SKM-1 (cell line): Measurements from ENCODE around the gene CDC14B.
"Not testable (repeated sequence)": the region's sequence is repeated elsewhere in the genome, so short reads cannot be mapped to it uniquely, and the experiment has no call there.

Source experiments
- DNase-seq: peaks from one replicate; lab custom pipeline; 2025; ENCODE audit not compliant: unreplicated experiment; lab: John Stamatoyannopoulos, UW

CDC14B gene

DNA sequence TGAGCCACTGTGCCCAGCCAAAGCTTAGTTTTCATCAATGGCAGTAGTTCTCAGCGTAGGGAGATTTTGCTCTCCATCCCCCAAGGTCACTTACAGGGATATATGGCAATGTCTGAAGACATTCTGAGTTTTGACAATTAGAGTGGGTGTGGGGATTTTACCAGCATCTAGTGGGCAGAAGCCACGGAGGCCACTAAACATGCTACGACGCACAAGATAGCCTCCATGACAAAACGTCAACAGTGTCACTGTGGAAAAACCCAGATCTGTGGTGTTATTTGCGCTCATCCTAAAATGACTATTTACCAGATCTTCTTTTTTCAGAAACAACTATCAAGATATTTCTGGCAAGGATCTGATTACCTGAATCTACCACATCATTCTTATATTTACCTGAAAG is 68.2 kb downstream of the CDC14B start:
- DNase-seq = no peak

DNA sequence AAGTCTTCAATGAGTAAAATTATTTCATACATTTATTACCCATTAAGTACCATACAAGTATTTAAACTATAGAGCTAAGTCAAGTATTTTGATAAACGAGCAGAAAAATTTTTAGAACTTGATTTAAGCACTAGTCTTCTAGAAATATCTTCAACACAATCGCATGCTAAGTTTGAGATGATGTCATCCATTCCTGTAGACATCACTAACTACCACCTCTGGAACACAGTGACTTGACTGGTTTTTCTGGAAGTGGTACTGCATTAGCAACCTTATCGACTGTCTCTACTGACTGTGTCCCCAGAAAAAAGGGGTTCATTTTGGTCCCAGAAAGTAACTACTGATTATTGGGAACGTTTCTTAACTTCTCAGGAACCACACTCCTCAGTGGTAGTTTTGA is 69.0 kb downstream of the CDC14B start:
- DNase-seq = no peak

DNA sequence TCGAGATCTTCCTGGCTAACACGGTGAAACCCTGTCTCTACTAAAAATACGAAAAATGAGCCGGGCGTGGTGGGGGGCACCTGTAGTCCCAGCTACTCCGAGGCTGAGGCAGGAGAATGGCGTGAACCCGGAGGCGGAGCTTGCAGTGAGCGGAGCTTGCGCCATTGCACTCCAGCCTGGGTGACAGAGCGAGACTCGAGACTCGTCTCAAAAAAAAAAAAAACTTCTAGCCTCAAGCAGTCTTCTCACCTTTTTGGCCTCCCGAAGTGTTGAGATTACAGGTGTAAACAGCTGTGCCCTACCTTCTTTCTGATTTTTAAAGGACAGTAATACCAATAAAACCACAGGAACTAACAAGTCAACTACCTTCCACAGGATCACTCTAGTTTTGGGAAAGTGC is 76.5 kb downstream of the CDC14B start:
- DNase-seq = not testable (repeated sequence)

DNA sequence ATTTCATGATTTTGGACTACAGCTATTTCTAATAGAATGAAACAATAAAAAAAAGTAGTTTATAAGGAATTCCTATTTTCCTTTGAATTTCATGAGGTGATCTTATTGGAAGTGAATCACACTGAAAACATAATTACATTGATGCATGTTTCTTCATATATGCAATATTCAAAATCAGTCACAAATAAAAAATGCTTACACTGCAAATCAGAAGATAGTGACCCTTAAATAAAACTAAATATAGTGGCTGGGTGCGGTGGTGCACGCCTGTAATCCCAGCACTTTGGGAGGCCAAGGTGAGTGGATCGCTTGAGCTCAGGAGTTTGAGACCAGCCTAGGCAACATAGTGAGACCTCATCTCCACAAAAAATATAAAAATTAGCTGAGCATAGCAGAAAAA is 79.5 kb downstream of the CDC14B start:
- no peak for DNase-seq

DNA sequence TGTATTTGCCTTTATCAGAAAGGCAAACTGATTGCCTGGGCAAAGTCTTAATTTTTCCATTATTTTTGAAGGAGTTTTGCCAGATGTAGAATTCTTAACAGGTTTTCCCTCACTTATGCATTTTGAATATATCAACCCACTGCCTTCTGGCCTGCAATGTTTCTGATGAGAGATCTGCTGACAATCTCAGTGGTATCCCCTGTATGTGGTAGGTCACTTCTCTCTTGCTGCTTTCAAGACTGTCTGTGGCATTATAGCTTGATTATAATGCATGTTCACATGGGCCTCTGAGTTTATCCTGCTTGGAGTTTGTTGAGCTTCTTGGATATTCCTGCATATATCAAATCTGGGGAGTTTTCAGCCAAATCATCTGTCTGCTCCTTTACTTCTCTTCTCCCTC is 87.5 kb downstream of the CDC14B start:
- DNase-seq = no peak

DNA sequence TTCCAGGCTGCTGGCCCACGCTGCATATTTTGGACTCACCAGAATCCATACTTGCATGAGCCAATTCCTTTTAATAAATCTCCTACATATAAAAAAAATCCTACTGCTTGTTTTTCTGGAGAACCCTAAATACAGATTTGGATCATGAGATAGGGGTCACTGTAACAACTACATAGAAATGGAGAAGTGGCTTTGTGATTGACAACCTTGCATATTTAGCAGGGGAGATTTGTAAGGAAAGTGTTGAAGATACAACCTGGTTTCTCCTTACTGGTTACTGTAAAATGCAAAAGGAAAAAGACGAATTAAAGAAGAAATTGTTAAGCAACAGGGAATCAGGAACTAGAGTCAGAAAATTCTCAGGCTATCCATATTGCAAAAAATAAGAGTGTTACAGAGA is 94.9 kb downstream of the CDC14B start:
- DNase-seq = no peak

DNA sequence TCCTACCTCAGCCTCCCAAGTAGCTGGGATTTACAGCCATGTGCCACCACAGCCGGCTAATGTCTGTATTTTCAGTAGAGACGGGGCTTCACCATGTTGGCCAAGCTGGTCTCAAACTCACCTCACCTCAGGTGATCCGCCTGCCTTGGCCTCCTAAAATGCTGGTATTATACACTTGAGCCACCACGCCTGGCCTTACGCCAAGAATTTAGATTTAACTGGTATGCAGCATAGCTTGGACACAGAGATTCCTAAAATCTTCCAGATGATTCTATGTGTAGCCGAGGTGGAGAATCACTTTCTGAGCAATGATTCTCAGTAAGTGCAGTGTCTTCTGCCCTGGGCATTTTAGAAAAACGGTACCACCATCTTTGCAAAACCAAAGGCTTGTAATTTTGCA is 95.6 kb downstream of the CDC14B start:
- no peak for DNase-seq

DNA sequence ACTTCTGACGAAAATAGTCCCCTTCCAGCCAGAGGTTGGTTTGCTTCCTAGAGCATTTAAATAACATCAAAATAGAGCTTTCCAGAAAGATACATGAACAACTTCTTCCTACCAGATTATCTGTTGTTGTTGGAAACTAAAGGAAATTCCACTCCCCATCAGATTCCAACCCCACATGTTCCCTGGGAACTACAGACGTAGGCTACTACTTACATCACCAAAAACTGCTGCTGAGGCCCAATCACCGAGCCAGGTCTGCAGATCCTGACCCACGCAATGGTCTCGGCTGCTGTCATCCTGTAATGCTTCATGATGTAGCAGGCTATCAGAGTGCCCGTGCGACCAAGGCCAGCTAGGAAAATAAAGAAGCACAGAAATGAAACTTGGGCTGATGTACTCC is 96.3 kb downstream of the CDC14B start:
- DNase-seq = no peak

DNA sequence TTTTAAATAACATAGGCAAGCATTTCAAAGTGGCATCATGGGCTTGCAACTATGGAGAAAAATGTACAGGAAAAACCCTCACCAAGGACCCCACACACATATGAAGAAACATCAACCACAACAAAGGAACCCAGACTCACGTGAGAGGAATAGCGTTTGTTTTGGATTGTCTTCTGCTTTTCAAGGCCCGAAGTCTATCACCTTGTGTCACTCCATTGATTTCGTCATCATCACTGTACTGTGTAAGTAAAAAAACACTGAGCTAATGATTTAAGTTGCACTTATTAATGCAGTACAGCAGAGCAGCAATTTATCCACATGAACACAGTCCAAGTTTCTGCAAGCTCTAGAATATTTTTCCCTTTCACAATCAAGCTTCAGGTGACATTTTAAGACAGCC is 97.3 kb downstream of the CDC14B start:
- peak; percentile 1 for DNase-seq

DNA sequence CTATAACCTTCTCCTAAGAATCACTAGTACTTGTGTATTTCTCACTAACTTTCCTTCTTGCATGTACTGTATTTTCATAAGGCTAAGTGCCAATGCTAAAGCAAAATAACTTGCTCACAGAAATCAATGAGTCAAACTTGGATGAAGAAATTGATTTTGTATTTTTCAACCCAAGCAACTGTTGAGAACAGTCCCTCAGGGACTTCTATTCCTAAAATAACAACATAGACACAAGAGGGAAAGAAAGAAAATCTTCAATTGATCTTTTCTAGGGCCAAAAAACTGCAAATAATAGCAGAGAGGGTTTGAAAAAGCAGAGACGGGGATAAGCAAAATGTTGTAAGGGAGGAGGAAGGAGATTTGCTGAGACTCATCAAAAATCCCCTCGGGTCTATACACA is 99.9 kb downstream of the CDC14B start:
- no peak for DNase-seq

DNA sequence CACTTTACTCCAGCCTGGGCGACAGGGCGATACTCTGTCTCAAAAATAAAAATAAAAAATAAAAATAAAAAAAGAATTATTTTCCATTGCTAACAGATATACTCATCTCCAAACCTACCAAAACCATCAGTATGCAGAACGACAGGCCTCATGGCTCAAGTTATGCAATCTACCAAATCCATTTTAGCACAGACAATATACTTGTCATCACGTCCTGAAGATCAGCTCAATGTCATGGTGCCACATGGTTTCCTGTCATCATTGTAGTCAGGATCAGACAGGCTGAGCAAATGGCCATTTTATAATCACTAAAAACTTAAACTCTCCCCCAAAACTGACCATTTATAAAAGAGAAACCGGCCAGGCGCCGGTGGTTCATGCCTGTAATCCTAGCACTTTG is 100.5 kb downstream of the CDC14B start:
- no peak for DNase-seq

DNA sequence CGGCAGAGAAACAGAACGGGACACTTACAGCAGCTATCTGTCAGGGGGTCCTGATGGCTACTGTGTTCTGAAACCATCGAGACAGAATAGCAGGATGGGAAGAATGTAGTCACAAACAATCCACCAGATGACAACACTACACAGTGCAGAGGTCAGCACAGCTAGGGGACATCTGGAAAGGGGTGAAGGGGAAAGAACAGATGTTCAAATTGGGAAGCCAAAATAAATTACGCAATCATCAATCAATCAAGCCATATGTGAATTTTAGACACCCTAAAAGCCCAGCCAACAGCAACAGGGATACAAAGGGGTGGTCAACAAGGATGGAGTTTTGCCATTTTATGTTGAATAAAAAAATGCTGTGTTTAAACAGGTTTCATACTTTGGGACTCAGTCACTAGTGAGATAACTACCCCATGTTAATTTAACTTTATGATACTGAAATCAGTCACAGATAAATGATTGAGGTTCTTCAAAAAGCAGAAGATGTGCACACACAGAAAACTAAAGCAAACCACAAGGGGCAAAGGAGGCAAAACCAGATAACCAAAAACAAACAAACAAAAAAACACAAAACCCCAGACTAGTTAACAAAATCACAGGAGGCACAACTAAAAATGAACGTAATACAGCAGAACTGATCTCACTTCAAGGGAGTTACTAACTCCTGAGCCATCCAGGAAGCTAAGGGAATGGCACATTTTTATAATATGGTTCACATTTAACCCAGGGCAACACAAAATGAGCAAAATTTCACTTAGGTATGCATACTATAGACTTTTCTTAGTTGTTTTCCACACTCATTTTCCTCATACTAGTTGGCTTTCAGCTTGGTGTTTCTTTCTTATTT is 103.8 kb downstream of the CDC14B start:
- DNase-seq = no peak

DNA sequence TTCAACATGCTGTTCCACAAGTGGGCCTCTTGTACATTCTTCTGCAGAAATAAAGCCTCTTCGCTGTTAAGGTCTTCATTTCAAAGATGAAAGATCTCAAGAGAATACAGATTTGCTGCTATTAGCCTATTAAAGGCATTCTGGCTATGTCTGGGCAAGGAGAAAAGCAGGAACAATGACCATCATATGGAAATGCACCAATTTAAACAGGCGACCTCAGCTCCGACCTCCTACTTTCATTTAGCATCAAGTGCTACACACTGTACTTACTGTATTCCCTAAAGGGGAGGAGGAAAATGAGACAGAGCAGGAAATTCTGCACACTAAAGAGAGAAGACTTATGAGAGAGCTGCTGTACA is 104.9 kb downstream of the CDC14B start:
- DNase-seq = no peak

DNA sequence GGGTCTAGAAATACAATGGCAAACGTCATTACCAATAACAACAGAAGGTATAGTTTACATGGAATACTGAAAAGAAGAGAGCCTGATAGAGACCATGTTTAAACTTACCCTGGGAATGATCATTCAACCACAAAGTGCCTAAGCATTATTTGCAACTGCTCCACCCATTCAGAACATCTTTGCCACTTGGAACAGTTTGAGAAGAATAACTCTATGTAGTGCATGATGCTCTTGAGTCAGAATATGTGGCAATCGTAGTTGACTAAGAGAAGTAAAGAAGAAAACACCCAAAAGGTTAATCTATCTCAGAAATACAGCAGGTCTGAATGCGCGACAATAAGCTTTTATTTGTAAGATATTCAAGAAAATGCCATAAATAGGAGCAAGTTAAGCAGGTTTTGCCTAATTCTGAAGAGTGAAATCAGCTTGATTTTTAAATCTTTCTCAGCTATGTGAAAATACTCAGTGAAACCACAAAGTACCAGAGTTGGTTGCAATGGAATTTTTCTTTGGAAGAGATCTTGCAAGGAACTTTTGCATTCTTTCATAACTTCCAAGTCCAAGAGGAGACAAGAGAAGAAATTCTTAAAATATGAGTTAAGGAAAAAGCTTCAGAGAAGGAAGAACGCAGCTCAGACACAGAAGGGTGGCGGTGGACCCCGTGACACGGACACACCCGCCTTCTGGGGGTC is 105.4 kb downstream of the CDC14B start:
- DNase-seq = no peak

DNA sequence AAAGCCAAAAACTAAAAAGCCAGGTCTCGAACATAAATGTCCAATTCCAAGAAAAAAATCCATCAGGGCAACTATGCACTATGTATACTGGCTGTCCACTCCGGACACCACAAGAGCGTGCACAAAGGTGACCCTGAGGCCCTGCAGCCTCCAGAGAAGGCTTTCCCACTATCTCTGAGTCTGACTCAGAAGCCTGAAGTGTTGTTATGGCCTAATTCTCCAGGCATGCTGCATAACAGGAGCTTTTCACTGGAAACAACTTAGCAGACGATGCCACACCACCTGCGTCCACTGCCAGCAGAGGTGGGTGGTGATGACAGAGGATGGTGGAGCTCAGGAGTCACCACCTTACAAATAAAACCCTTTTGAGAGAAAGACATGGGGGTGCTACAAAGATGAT is 106.0 kb downstream of the CDC14B start:
- no peak for DNase-seq

DNA sequence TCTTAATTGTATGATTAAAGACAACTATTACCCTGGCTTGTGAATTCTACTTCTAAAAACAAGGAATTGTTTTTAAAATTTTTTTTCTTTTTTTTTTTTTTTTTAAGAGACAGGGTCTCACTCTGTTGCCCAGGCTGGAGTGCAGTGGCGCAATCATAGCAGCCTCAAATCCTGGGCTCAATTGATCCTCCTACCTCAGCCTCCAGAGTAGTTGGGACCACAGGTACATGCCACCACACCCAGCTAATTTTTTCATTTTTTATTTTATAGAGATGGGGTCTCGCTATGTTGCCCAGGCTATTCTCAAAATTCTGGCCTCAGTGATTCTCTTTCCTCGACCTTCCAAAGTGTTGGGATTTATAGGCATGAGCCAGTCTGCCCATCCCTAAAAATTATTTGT is 107.4 kb downstream of the CDC14B start:
- no peak for DNase-seq

DNA sequence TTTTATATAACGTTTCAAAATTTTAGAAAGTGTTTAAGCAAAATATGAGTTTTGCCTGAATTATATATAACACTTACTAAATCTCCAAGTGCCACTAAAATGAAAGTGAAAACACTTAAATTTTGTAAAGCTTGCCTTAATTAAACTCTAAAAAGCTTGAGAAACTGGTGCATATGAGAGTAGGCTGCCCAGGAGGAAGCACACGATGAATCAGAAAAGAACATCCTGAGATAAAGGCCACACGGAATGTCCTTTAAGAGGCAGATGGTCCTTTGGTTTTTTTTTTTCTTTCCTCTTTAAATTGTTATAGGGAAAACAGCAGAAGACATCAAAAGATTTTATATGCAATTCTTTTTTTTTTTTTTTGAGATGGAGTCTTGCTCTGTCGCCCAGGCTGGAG is 109.4 kb downstream of the CDC14B start:
- DNase-seq = no peak

DNA sequence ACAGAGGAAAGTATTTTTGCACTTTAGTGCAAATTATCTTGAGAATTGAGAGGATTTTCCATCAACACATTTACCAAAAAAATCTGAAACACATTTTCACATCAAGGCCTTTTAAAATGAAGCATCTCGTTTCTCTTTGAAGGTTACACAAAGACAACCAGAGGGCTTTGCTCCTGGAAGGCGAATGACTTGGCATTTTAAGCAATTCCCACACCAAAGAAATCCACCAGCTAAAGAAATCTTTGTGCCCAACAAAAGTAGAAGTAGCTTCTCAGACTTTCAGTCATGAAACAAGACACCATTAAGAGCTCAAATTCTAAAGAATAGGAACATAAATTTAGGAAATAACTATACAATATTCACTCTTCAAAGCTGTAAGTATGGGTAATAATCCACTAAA is 109.8 kb downstream of the CDC14B start:
- no peak for DNase-seq

DNA sequence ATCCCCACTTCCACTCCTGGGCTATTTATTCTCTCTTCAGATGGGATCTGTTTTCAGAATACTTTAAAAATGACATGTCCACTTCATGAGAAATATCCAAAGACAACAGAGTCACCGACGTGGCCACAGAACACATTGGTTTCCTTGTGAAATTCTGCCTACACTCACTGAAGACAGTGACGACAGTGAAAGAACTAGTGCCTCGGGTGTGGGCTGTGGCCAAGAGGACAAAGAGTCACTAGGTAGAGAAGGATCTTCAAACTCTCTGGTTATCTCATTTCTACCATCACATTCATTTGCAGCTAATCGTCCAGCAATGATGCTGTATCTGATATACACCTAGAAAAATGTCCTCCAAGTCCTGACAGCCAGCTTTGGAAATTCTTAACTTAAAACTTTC is 110.6 kb downstream of the CDC14B start:
- DNase-seq = no peak

DNA sequence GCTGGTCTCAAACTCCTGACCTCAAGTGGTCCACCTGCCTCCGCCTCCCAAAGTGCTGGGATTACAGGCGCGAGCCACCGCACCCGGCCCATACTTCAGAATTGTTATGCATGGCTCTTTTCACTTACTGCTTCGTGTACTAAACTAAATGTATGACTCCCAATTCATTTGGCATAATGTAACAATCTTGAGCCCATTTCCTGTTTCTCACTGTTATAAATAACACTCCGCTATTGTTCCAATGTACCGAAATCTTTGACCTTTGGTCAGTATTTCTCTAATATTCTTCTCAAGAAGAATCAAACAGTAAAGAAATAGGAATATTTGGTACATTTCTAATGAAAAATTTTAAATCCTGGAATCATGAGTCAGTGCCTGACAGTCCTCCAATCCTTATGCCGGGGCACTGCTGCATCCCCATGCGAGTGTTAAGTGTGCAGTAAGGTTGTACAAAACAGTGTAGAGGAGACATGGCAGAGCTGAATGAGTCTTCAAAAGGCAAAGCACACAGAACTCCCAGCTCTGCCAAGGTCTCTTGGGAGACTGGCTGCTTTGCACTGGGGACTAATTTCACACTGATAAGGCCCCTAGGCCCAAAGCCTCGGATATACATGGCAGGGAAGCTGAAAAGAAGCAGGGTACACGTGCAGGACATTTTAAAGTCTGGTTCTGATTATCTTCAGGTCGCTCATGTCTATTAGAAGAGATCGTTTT is 111.3 kb downstream of the CDC14B start:
- no peak for DNase-seq

DNA sequence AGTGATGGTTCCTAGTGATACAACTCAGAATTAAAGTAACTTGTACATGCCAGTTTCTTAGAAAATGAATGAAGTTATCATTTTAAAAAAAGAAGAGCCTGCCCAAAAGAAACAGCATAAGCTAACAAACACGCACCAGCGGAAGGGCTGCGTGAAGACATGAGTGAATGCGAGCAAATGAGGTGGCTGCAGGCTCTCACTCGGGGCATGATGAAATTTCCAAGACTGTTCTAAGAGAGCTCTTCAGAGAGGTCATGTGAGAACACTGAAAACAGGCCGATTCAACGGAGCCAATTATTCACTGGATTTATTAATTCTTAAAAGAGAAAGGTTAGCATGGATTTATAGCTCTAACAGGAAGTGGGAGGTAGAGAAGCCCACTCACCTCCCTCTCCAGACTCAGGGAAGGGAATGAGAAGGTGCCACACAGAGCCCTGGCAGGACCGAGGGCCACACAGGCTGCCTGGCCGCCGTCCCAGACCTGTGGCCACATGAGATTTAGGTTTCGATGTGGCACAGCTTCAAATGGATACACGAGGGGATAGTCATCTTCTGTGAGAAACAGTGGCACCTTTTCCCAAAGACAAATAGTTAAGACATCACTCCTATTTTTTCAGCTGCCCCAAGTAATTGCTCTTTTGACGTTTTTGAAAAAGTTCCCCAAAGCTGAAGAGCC is 114.2 kb downstream of the CDC14B start:
- no peak for DNase-seq

DNA sequence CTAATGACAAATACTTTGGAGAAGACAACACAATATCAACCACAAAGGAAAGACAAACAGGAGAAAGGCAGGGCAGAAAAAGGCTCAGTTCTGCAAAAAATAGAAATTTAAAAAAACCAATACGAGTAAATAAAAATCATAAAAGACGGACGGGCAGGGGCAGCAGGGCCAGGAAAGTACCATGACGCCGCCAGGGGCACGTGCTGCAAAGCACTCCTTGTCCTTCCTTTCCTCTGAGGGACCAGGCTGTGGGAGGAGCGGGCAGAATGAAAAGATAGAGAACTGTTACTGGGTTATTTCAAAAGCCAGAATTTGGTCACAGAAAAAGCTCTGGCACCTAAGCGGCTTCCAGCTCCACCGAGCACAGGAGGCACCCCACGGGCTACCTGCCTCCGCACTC is 115.7 kb downstream of the CDC14B start:
- no peak for DNase-seq
